ENCODE results near the gene CDKN1B.

- TF ChIP-seq, protein P1, sequence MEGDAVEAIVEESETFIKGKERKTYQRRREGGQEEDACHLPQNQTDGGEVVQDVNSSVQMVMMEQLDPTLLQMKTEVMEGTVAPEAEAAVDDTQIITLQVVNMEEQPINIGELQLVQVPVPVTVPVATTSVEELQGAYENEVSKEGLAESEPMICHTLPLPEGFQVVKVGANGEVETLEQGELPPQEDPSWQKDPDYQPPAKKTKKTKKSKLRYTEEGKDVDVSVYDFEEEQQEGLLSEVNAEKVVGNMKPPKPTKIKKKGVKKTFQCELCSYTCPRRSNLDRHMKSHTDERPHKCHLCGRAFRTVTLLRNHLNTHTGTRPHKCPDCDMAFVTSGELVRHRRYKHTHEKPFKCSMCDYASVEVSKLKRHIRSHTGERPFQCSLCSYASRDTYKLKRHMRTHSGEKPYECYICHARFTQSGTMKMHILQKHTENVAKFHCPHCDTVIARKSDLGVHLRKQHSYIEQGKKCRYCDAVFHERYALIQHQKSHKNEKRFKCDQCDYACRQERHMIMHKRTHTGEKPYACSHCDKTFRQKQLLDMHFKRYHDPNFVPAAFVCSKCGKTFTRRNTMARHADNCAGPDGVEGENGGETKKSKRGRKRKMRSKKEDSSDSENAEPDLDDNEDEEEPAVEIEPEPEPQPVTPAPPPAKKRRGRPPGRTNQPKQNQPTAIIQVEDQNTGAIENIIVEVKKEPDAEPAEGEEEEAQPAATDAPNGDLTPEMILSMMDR (IDR thresholded peaks at IDR 0.05), result no peak
- no peak for TF ChIP-seq POLR2A (IDR thresholded peaks at IDR 0.05)
Measured at GRCh38 chr12:12718853-12719252, 1.7 kb downstream of the CDKN1B start.

All from suprapubic skin (tissue), 3 donors.